Measurements from ENCODE around the gene CDK5.
A peak's percentile ranks its signal among the peaks of the same experiment; 100 is the strongest.

GRCh38 chr7:151083071-151083823 is 25.6 kb upstream of the CDK5 start, which contains the start of gene TMUB1:
- TF ChIP-seq CEBPB (IDR thresholded peaks at IDR 0.05), result no peak
- no peak for TF ChIP-seq CTCF (IDR thresholded peaks at IDR 0.05)
- no peak for TF ChIP-seq POLR2AphosphoS2 (conservative IDR thresholded peaks at IDR 0.05; ENCODE audit: low read length)
- peak; percentile 7; the same call in 1 of the 2 replicates for TF ChIP-seq POLR2A (IDR thresholded peaks at IDR 0.05; ENCODE audit: low read length)
- peak; percentile 37; the same call in 1 of the 3 replicates for TF ChIP-seq BCL3 (IDR thresholded peaks at IDR 0.05)
- TF ChIP-seq CBX8 (IDR thresholded peaks at IDR 0.05), result no peak
- no peak for TF ChIP-seq EHMT2 (IDR thresholded peaks at IDR 0.05; ENCODE audit: low read depth)
- TF ChIP-seq CHD4 (IDR thresholded peaks at IDR 0.05; ENCODE audit: borderline replicate concordance), result no peak
- TF ChIP-seq TP53 (CRISPR knock-in tag; IDR thresholded peaks at IDR 0.05), result no peak
- TF ChIP-seq ZNF302 (CRISPR knock-in tag; IDR thresholded peaks at IDR 0.05), result no peak
- TF ChIP-seq, protein P1, sequence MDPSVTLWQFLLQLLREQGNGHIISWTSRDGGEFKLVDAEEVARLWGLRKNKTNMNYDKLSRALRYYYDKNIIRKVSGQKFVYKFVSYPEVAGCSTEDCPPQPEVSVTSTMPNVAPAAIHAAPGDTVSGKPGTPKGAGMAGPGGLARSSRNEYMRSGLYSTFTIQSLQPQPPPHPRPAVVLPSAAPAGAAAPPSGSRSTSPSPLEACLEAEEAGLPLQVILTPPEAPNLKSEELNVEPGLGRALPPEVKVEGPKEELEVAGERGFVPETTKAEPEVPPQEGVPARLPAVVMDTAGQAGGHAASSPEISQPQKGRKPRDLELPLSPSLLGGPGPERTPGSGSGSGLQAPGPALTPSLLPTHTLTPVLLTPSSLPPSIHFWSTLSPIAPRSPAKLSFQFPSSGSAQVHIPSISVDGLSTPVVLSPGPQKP (IDR thresholded peaks at IDR 0.05; ENCODE audit: low read depth, low read length), result no peak

Data from A549 (cell line).